Measurements from ENCODE around the gene ERC1.

- TF ChIP-seq CTCF (IDR thresholded peaks at IDR 0.05) (no peak), EP300 (IDR thresholded peaks at IDR 0.05) (no peak), POLR2A (IDR thresholded peaks at IDR 0.05; ENCODE audit: low read depth) (no peak)
Observed at GRCh38 chr12:1509413-1510052, 518.5 kb downstream of the ERC1 start.

Data from esophagus muscularis mucosa (tissue), 4 donors.